Dedifferentiated amniotic fluid mesenchymal stem cell (primary cell): Measurements from ENCODE around the gene ZNF597.
A peak's percentile ranks its signal among the peaks of the same experiment; 100 is the strongest.

Experiments
- DNase-seq: peaks from one replicate; pipeline ENCODE4 v3.0.0-alpha.2; 2016; ENCODE audit errors: extremely low spot score

The ZNF597 gene

DNA sequence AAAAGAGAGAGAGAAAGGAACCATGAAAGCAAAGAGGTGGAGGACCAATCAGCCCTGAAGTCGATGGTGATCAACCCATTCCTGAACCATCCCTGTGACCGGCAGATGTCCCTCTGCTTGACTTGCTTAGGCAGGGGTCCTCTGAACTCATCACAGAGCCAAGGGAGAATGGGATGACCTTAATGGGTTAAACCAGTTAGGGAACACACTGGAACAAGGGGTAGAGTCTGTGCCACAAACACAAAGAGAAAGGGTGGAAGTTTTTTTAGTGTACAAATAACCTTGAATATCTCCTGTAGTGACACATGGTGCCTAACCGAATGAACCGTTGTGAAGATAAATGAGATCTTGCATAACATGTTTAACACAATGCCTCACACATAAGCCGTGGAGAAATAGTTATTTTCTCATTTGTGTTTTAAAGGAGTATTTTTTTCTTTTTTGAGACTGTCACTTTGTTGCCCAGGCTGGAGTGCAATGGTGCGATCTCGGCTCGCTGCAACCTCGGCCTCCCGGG is 11.4 kb upstream of the ZNF597 start:
- DNase-seq, result no peak

- no peak for DNase-seq
Observed at GRCh38 chr16:3454093-3454492, 10.8 kb upstream of the ZNF597 start.

DNA sequence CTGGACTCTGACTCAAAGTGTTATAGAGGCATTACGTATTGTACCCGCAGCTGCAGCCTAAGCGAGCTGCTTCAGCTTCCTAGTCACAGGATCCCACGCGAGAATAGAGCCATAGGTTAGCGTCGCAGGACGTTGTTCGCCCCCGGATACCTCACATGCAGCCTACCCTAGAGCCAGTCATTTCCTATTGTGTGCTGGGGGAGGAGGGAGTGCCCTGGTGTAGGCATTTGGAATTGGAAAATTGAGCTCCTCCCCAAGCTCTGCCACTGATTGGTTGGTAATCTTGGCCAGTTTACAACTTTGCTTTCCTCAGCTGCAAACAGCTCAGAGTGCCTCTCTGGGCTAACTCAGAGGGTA is 706 bp upstream of the ZNF597 start:
- peak; percentile 68 for DNase-seq

DNA sequence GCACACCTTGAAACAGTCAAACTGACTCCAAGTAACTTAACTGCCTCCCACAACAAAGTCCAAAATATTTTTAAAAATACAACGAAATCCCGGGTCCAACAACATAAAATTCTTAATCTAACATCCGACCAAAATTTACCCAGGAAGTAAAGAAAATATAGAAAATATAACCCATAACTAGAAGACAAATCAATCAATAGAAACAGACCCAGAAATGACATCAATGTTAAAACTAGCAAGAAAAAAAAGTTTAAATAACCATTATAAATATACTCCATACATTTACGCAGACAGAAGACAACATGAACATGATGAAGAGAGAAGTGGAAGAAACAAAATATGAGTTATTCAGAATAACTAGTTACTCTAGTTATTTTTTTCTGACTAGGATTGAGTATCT is 3.7 kb downstream of the ZNF597 start:
- no peak for DNase-seq

GRCh38 chr16:3434373-3434772 is 8.9 kb downstream of the ZNF597 start:
- DNase-seq, result no peak

- no peak for DNase-seq
Observed at GRCh38 chr16:3431779-3432219, 11.5 kb downstream of the ZNF597 start.

- DNase-seq, result no peak
Observed at GRCh38 chr16:3413730-3414379, 29.4 kb downstream of the ZNF597 start.

- DNase-seq, result no peak
Observed at GRCh38 chr16:3408561-3409197, 34.6 kb downstream of the ZNF597 start.

GRCh38 chr16:3401719-3402397 is 41.4 kb downstream of the ZNF597 start:
- DNase-seq, result no peak

GRCh38 chr16:3400779-3401688 is 42.3 kb downstream of the ZNF597 start, which contains the start of the genes ZNF174 and ZSCAN32:
Gene ZNF174 (plus strand): TSS chr16:3401215. CDS start chr16:3402005, 790 bp downstream.
Gene ZSCAN32 (minus strand): TSS chr16:3401004. CDS start chr16:3397557, 3,447 bp downstream.
- peak; percentile 99 for DNase-seq

DNA sequence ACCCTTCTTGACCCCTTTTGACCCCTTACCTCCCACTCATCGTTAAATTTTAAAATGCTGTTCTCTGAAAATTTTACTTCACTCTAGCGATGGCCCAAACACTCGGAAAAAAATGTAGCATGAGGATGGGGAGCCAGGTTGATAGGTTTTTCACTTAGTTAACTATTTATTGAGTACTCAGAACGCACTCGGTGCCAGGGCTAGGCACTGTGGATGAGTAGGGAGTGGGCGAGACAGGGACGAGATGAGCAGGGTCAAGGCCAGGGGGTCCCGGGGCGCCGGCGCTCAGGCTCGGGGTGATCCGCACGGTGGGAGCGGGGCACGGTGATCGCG is 42.9 kb downstream of the ZNF597 start:
- no peak for DNase-seq

- no peak for DNase-seq
Observed at GRCh38 chr16:3389663-3390338, 53.5 kb downstream of the ZNF597 start.

DNA sequence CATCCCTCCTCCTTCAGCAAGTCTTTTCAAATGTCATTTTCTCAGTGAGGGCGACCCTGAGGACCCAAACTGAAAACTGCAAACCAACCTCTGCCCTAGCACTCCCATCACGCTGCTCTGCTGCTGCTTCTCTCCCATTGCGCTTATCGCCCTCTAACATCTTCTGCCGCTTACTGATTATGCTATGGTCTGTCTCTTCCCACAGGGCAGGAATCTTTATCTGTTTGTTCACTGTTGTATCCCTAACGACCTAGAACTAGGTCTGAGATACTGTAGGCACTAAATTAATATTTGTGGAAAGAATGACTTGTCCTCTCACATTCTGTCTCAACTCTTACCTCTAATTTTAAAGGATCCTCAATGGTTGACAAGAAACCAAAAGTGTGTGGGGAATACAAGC is 55.0 kb downstream of the ZNF597 start:
- DNase-seq, result no peak

GRCh38 chr16:3383045-3383448 is 60.3 kb downstream of the ZNF597 start:
- DNase-seq, result no peak
